Subcutaneous adipose tissue (tissue), 4 donors: ENCODE data around the gene RGS3. TPM values are rescaled to one million over a fixed set of nuclear protein-coding genes. Genes with fewer than 3 reads are reported as not detected.

Experiments used
- total RNA-seq, 4 donors: library from RNA; depleted of rRNA; stranded (reverse); fragments of >200 nt; gene quantifications; one replicate each; pipeline ENCODE4 v1.1.0, GENCODE V29; 2016
- TF ChIP-seq, protein P1 (sequence below): fragments of 450-650 bp; IDR thresholded peaks from one replicate; pipeline ENCODE4 v1.5.1; 2016; ENCODE audit warnings: low read depth, mild to moderate bottlenecking, control low read depth, antibody characterized with exemption, moderate library complexity

The RGS3 gene
- total RNA-seq, 4 donors from 2014 or later: 25.0 to 122 (median 70.9) TPM

DNA sequence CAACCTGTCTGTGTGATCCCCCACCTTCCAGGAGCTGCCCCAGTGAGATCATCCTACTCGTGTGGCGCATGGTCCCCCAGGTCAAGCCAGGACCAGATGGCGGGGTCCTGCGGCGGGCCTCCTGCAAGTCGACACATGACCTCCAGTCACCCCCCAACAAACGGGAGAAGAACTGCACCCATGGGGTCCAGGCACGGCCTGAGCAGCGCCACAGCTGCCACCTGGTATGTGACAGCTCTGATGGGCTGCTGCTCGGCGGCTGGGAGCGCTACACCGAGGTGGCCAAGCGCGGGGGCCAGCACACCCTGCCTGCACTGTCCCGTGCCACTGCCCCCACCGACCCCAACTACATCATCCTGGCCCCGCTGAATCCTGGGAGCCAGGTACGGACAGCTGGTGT lies 43.7 kb downstream of the RGS3 start:
- TF ChIP-seq, protein P1, sequence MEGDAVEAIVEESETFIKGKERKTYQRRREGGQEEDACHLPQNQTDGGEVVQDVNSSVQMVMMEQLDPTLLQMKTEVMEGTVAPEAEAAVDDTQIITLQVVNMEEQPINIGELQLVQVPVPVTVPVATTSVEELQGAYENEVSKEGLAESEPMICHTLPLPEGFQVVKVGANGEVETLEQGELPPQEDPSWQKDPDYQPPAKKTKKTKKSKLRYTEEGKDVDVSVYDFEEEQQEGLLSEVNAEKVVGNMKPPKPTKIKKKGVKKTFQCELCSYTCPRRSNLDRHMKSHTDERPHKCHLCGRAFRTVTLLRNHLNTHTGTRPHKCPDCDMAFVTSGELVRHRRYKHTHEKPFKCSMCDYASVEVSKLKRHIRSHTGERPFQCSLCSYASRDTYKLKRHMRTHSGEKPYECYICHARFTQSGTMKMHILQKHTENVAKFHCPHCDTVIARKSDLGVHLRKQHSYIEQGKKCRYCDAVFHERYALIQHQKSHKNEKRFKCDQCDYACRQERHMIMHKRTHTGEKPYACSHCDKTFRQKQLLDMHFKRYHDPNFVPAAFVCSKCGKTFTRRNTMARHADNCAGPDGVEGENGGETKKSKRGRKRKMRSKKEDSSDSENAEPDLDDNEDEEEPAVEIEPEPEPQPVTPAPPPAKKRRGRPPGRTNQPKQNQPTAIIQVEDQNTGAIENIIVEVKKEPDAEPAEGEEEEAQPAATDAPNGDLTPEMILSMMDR: no peak

DNA sequence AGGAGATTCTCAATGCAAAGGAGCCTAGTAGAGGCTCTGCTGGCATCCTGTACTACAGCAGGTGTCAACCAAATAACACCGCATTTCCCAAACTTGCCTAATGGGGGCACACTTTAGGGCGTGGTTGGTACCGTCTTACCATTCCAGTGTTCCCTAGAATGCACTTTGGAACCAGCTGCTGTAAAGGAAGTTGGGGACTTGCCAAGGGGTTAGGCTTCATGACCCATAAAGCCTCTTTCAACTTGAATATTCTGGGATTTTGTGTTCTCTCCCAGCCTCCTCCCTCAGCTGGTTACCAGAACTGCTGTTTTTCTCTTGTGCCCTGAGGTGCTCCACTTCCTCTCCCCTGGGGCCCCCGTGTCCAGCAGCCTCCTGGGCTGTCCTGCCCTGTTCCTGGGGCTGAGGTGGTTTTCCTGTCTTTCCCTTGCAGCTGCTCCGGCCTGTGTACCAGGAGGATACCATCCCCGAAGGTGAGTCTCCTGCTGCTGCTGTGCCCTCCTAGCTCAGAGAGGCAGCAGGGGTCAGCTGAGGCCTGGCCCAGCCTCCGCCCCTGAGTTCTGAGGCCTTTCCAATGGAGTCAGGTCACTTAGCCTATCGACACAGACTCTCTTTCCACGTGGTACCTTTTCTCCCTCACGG lies 44.7 kb downstream of the RGS3 start:
- TF ChIP-seq, protein P1: no peak

DNA sequence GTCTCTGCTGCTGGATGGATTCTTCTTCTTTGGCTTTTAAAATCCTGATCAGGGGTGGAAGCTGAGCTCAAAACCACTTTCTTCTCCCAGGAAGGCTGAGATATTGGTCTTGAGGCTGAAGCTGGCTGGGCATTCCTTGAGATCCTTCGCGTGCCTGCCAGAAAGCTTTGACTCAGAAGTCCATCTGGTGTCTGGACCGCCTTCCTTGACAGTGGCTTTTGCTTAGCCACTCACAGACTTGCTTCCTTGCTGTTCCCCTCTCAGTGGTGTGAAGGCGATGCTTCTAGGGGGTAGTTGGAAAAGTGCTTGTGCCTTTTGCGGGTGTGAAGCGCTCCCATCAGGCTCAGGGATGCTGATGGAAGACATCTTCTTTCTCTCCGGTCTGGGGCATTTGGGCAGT lies 45.9 kb downstream of the RGS3 start:
- TF ChIP-seq, protein P1: no peak

DNA sequence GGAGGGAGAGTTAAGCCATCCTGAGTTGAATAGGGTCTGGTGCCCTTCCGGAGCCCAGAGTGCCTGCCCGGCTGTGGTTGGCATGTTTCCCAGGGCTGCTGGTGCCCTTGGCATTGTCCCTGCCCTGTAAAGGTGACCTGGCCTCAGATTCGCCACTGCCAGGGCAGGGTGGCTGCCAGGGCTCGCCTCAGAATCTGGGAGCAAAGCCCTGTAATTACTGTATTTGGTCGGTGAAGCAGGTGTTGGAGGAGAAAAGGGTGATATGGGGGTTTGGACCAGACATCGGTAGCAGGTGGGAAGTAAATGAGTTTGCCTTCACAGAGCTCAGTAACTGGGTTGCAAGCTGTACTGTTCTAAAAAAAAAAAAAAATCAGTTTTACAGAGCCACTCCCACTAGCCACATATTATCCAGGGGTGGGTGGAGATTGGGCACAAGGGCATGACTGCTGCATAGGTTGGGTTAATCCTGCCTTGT lies 47.6 kb downstream of the RGS3 start:
- TF ChIP-seq, protein P1: no peak

DNA sequence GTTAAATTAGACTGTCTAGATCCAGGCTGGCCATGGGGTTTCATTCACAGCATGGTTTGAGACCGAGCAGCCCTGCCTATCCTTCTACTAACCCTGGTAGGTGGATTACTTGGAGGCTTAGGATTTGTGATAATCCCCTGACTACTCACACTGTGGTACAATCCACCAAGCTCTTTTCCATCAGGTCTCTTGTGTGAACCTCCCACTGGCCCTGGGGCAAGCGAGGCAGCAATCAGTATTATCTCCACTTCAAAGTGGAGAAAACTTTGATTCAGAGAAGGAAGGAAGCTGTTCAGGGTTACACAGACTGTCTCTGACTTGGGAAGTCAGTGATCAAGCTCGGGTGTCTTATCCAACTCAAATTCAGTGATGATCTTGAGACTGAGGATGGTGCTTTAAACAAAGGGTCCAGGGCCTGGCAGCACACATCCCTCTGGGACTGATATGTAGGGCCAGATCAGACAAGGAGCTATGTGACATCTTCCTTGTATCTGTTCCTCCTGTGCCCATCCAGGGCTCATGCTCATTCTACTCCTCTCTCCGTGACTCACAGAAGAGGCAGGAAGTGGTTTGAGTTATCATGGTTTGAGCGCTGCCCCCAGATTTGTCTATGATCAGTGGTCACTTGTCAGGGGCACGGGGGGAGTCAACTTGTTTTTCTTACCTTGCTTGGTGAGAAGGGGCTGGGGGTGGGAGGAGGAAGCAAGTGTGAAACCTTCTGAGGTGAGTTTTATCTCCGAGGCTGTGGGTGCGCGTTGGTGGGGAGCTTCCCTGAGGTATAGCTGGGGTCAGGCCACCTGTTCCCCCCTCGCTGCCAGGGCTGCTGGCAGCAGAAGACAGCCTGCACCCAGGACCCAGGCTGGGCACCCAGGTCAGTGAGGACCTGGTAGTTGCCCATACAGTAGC lies 48.6 kb downstream of the RGS3 start:
- TF ChIP-seq, protein P1: no peak

DNA sequence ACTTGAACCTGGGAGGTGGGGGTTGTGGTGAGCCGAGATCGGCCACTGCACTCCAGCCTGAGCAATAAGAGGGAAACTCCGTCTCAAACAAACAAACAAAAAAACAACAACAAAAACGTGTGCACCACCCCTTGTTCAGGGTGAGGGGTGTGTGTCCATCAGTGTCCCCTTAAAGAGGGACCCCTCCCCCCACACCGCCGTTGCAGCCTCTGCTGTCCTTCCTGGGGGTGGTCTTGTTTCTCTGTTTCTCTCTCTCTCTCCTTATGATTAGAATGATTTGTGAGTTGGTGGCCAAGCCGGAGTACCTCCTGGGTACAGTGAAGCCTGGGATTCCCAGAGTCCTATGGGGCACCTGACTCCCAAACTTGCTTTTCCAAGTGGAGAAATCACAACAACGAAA lies 49.6 kb downstream of the RGS3 start:
- TF ChIP-seq, protein P1: no peak

DNA sequence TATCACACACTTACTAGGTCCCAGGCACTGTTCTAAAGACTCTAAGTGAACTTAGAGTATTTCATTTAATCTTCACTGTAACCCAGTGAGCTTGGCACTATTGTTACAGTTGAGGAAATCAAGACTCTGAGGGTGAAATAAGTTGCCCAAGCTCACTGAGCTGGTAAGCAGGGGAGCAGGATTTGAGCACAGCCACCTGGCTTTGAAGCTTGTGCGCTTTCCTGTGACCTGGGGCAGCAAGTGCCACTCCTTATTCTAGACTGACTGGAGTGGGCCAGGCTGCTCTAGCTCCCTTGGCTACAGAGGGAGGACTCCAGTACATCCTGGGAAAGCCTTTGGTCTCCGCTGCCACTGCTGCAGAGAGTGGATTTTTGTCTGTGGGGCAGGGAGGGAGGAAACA lies 50.0 kb downstream of the RGS3 start:
- TF ChIP-seq, protein P1: no peak
